HCT116 (cell line): ENCODE results near the gene COL8A2. TPM values are rescaled to one million over a fixed set of nuclear protein-coding genes. Genes with fewer than 3 reads are reported as not detected.
A peak's percentile ranks its signal among the peaks of the same experiment; 100 is the strongest.
"Not testable (repeated sequence)": the region's sequence is repeated elsewhere in the genome, so short reads cannot be mapped to it uniquely, and the experiment has no call there.

Experiments used
- ATAC-seq: fragments of 200-7000 bp; cut with Tn5 transposase; 2 replicates; pipeline ENCODE4 v1.9.1; 2020; ENCODE audit warnings: mild to moderate bottlenecking, moderate library complexity
- BruUV-seq: library from RNA; stranded (reverse); fragments of 400-500 nt; replicated peaks from 2 replicates; lab custom pipeline; 2021; lab: Mats Ljungman, UMichigan
- CTCF ChIA-PET: fragments of 300-600 bp; sonication (Branson Sonifier 250); formaldehyde crosslinking; loops from one replicate; lab custom pipeline; 2021; ENCODE audit warnings: antibody characterized with exemption; lab: Charles Lee
- POLR2A ChIA-PET: fragments of 300-600, 350-600 bp; sonication (Branson Sonifier 250); formaldehyde crosslinking; loops from one replicate; lab custom pipeline; 2021; ENCODE audit warnings: antibody characterized with exemption; lab: Charles Lee
- RAD21 ChIA-PET, 2 experiments: fragments of 300-600 bp; sonication (Branson Sonifier 250); formaldehyde crosslinking; loops; one replicate each; lab custom pipeline; 2023; ENCODE audit warnings: low total read pairs in 2 of 2; ENCODE audit not compliant: uncharacterized antibody in 2 of 2, unreplicated experiment in 2 of 2, low non-redundant PET in 1 of 2; lab: Charles Lee
- DNase-seq: peaks from one replicate; pipeline ENCODE4 v3.0.0-alpha.2; 2010; ENCODE audit warnings: low read depth, low spot score
- H2AFZ ChIP-seq: fragments of 200-600 bp; shearing (Covaris generic), sonication (generic); 2 replicates; pipeline ENCODE4 v1.6.1; 2017; ENCODE audit warnings: low read depth, mixed run types, mixed read lengths, antibody characterized with exemption, low read length; ENCODE audit not compliant: poor library complexity, severe bottlenecking
- H3K27ac ChIP-seq: 2 replicates; pipeline ENCODE4 v1.5.1; 2012; ENCODE audit warnings: low read depth, low read length
- H3K27me3 ChIP-seq: fragments of 200-600 bp; sonication (generic); 2 replicates; pipeline ENCODE4 v1.6.1; 2016; ENCODE audit warnings: mixed run types, low read length, mixed read lengths; ENCODE audit not compliant: insufficient read depth
- H3K36me3 ChIP-seq, 2 experiments: fragments of 200-500 bp in 1 of 2; fragments of 200-600 bp in 1 of 2; sonication (Bioruptor generic) in 1 of 2; sonication (generic) in 1 of 2; 2 replicates each; pipeline versions ENCODE4 v1.5.1 to v1.6.1; 2014 to 2016; ENCODE audit warnings: low read length in 2 of 2, inconsistent platforms in 1 of 2, mixed read lengths in 1 of 2, mixed run types in 1 of 2; ENCODE audit not compliant: insufficient read depth in 2 of 2, control insufficient read depth in 1 of 2
- H3K4me1 ChIP-seq, 2 experiments: fragments of 200-600 bp in 1 of 2; sonication (generic) in 1 of 2; 2 replicates each; pipeline versions ENCODE4 v1.5.1 to v1.6.1; 2012 to 2017; ENCODE audit warnings: low read length in 2 of 2, inconsistent platforms in 1 of 2, mild to moderate bottlenecking in 1 of 2, mixed read lengths in 1 of 2, mixed run types in 1 of 2, moderate library complexity in 1 of 2; ENCODE audit not compliant: insufficient read depth in 2 of 2, control insufficient read depth in 1 of 2
- H3K4me2 ChIP-seq: fragments of 200-600 bp; sonication (generic); 2 replicates; pipeline ENCODE4 v1.6.1; 2017; ENCODE audit warnings: mixed run types, low read length, mixed read lengths
- H3K4me3 ChIP-seq, 2 experiments: fragments of 200-600 bp in 1 of 2; sonication (generic) in 1 of 2; replicated peaks in 1 of 2; 2 replicates each; pipeline ENCODE4 v1.5.1; 2011 to 2016; ENCODE audit warnings: low read length in 2 of 2, control low read depth in 1 of 2, low read depth in 1 of 2, mild to moderate bottlenecking in 1 of 2, mixed read lengths in 1 of 2, mixed run types in 1 of 2
- H3K79me2 ChIP-seq: fragments of 200-600 bp; sonication (generic); 2 replicates; pipeline ENCODE4 v1.6.1; 2017; ENCODE audit warnings: mild to moderate bottlenecking, mixed run types, low read length, moderate library complexity, mixed read lengths; ENCODE audit not compliant: insufficient read depth
- H3K9ac ChIP-seq: fragments of 200-600 bp; sonication (generic); 2 replicates; pipeline ENCODE4 v1.6.1; 2016; ENCODE audit warnings: low read length, mixed read lengths
- H3K9me2 ChIP-seq: fragments of 200-600 bp; sonication (generic), shearing (Covaris generic); 2 replicates; pipeline ENCODE4 v1.6.1; 2017; ENCODE audit warnings: mixed run types, mild to moderate bottlenecking, moderate library complexity; ENCODE audit not compliant: insufficient read depth
- H3K9me3 ChIP-seq, 2 experiments: fragments of 200-500 bp in 1 of 2; fragments of 200-600 bp in 1 of 2; sonication (Bioruptor generic) in 1 of 2; sonication (generic) in 1 of 2; 2 replicates each; pipeline ENCODE4 v1.6.1; 2014 to 2017; ENCODE audit warnings: low read length in 2 of 2, mixed read lengths in 2 of 2, inconsistent platforms in 1 of 2, low read depth in 1 of 2, mild to moderate bottlenecking in 1 of 2, mixed run types in 1 of 2, moderate library complexity in 1 of 2; ENCODE audit not compliant: control insufficient read depth in 1 of 2, insufficient read depth in 1 of 2
- H4K20me1 ChIP-seq: fragments of 200-600 bp; sonication (generic), shearing (Covaris generic); 2 replicates; pipeline ENCODE4 v1.6.1; 2017; ENCODE audit warnings: mixed run types, mild to moderate bottlenecking, moderate library complexity; ENCODE audit not compliant: insufficient read depth
- CBX3 ChIP-seq: IDR thresholded peaks from 2 replicates; pipeline ENCODE4 v1.6.1; 2012; ENCODE audit warnings: low read depth
- REST ChIP-seq: IDR thresholded peaks from 2 replicates; pipeline ENCODE4 v1.6.1; 2012; ENCODE audit warnings: low read depth
- SRF ChIP-seq: IDR thresholded peaks from 2 replicates; pipeline ENCODE4 v1.6.1; 2012; ENCODE audit warnings: low read depth
- ZBTB33 ChIP-seq: IDR thresholded peaks from 2 replicates; pipeline ENCODE4 v1.6.1; 2011; ENCODE audit warnings: mild to moderate bottlenecking, low read length, moderate library complexity; ENCODE audit not compliant: insufficient replicate concordance; ENCODE audit errors: extremely low read depth
- ZFX ChIP-seq: fragments of 450-650 bp; IDR thresholded peaks from 2 replicates; pipeline ENCODE4 v1.6.1; 2017
- intact Hi-C: fragments of 100-400 bp; cut with micrococcal nuclease; formaldehyde crosslinking; loops from 2 replicates; pipeline ENCODE4 v1.10.0; 2022
- total RNA-seq: library from RNA; stranded (reverse); gene quantifications from one replicate; pipeline ENCODE4 v1.2.1, GENCODE V29; 2021; ENCODE audit not compliant: unreplicated experiment
- TF ChIP-seq, protein P1 (sequence below): IDR thresholded peaks from 2 replicates; pipeline ENCODE4 v1.6.1; 2012
- TF ChIP-seq, protein P2 (sequence below): IDR thresholded peaks from 2 replicates; pipeline ENCODE4 v1.6.1; 2012

Gene COL8A2
- total RNA-seq, 1 experiment from 2014 or later: 0.05 TPM

DNA sequence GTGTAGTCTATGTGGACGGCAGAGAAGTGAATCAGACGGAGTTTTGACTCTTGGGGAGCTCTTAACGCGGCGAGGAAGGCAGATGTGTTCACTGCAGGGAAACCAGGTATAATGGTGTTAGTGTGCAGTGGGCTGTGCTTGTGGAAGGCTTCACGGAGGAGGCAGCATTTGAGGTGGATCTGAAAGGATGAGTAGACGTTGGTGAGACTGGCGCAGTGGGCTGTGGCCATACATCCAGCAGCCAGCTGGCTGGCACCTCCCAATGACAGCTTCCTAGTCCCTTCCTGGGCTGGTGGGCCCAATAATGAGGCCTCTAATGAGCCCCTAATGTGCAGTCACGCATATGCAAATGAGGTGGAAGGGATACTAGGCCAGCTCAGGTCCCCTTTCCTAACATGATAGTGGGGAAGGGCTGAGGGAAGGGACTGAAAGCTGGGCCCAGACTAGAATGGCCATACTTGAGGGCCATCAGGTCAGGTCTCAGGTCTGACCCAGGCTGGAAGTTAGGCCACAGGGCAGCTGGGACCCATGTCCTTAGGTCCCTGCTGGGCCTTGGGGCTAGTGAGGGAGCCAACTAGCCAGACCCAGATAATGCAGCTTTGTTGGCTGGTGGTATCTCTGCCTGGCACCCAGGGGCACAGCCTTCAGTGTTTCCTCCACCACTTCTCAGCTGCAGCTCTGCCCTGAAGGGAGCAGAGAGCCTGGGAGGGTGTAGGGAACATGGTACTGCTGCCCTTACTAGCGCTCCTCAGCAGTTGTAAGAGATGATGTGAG, 34.8 kb upstream of the COL8A2 start:
- Histone ChIP-seq H3K36me3 (0 out of 4 replicates have a peak, but pooled peaks cover 0 to 4% of the 10 kb centered on the region in 2 experiments), H3K9ac (0 out of 2 replicates have a peak overlapping the region, but pooled peaks have one; percentile 56), H3K9me2 (no peaks in the 10 kb centered on the region), H3K4me2 (peak overlapping the region; percentile 73), H3K4me3 (no peak overlapping the region), H4K20me1 (no peaks in the 10 kb centered on the region), H3K9me3 (no peaks in the 10 kb centered on the region), H3K27ac (peak overlapping the region; percentile 64), H3K79me2 (peaks cover 86% of the 10 kb centered on the region), H3K4me1 (peaks cover 18 to 54% of the 10 kb centered on the region in 2 experiments), H2AFZ (no peak overlapping the region), H3K27me3 (no peaks in the 10 kb centered on the region)
- TF ChIP-seq ZBTB33 (no peak), SRF (no peak), CBX3 (no peak), ZFX (no peak), REST (no peak)
- TF ChIP-seq, protein P1, sequence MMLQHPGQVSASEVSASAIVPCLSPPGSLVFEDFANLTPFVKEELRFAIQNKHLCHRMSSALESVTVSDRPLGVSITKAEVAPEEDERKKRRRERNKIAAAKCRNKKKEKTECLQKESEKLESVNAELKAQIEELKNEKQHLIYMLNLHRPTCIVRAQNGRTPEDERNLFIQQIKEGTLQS: no peak
- TF ChIP-seq, protein P2, sequence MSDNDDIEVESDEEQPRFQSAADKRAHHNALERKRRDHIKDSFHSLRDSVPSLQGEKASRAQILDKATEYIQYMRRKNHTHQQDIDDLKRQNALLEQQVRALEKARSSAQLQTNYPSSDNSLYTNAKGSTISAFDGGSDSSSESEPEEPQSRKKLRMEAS: no peak
- no peak for DNase-seq
- no peak for ATAC-seq
- POLR2A ChIA-PET: interaction anchor here (1.2 to 1.4 kb wide), 2 partner anchors 10 to 229 kb away, joined by 3 to 8 read pairs; partner anchors contain the start of gene TRAPPC3
- intact Hi-C loops: loop anchor here (10.0 kb wide), 1 partner anchor 225 kb away; the partner anchor contains the start of gene STK40
- CTCF ChIA-PET: interaction anchor here (1.2 to 1.4 kb wide), 2 partner anchors 10 to 126 kb away, joined by 3 read pairs; no protein-coding TSS in a partner anchor
- BruUV-seq: no TSS peak
- RAD21 ChIA-PET: no interaction called here

GRCh38 chr1:36158827-36159252, 33.8 kb upstream of the COL8A2 start:
- peaks cover 19 to 56% of the 10 kb centered on the region in 2 experiments for H3K4me1 ChIP-seq
- H3K9me2 ChIP-seq, DNase-seq, ATAC-seq, H3K4me2 ChIP-seq, H3K4me3 ChIP-seq, H4K20me1 ChIP-seq, H3K9me3 ChIP-seq, H3K27me3 ChIP-seq, H3K27ac ChIP-seq, H3K9ac ChIP-seq, H2AFZ ChIP-seq, H3K36me3 ChIP-seq, RAD21 ChIA-PET, BruUV-seq: not testable (repeated sequence)
- POLR2A ChIA-PET: interaction anchor here (1.4 kb wide), 1 partner anchor 9 kb away, joined by 8 read pairs; the partner anchor contains the start of gene TRAPPC3
- CTCF ChIA-PET: interaction anchor here (1.2 to 1.4 kb wide), 2 partner anchors 9 to 127 kb away, joined by 3 read pairs; no protein-coding TSS in a partner anchor
- intact Hi-C loops: loop anchor here (10.0 kb wide), 1 partner anchor 226 kb away; the partner anchor contains the start of gene STK40
- H3K79me2 ChIP-seq: peaks cover 77% of the 10 kb centered on the region
